ENCODE results near the gene BCL6. TPM values are rescaled to one million over a fixed set of nuclear protein-coding genes. Genes with fewer than 3 reads are reported as not detected.

The BCL6 gene
- total and polyA plus RNA-seq, 10 of the 15 experiments (the other 5 are each of a cell fraction or from before 2014, with no cell fraction given) = 0.04 to 0.85 (median 0.15) TPM

GRCh38 chr3:187753516-187753915 lies 8.2 kb upstream of the BCL6 start:
- no peak for ATAC-seq
- in situ Hi-C loops (cut with MboI) = no loop called here
- FAIRE-seq = no peak
- Histone ChIP-seq H4K20me1 (ENCODE audit: control insufficient read depth, insufficient read depth) (no peaks in the 10 kb centered on the region), H3K4me3 (no peak overlapping the region), H3K9me3 (replicated peaks; ENCODE audit: control insufficient read depth, insufficient read depth, low read length) (no peaks in the 10 kb centered on the region; the same call in 2 of the 3 replicates), H3K79me2 (ENCODE audit: control insufficient read depth, insufficient read depth, low read length) (no peaks in the 10 kb centered on the region), H2AFZ (ENCODE audit: control insufficient read depth, low read depth, low read length) (no peak overlapping the region), H3K27me3 (replicated peaks in 1 of 2; ENCODE audit: control insufficient read depth in 2 of 2, insufficient read depth in 2 of 2, low read length in 1 of 2) (peaks cover 0 to 7% of the 10 kb centered on the region in 2 experiments; a peak in 3 of 4 replicates), H3K36me3 (ENCODE audit: control insufficient read depth in 2 of 2, insufficient read depth in 2 of 2, low read length in 1 of 2) (no peaks in the 10 kb centered on the region), H3K4me1 (ENCODE audit: control insufficient read depth, insufficient read depth, low read length) (peaks cover 11% of the 10 kb centered on the region; the same call in 1 of the 2 replicates), H3K9ac (ENCODE audit: control insufficient read depth, insufficient read depth, low read length) (no peak overlapping the region), H3K4me2 (ENCODE audit: control insufficient read depth, insufficient read depth) (no peak overlapping the region), H3K27ac (ENCODE audit: control insufficient read depth, insufficient read depth) (no peak overlapping the region)
- ChIA-PET POLR2A (no interaction called here), SMC1A (ENCODE audit: uncharacterized antibody, unreplicated experiment) (interaction anchor here (1.0 kb wide), 1 partner anchor 48 kb away, joined by 3 read pairs; no protein-coding TSS in a partner anchor), CTCF (no interaction called here), RAD21 (ENCODE audit: unreplicated experiment) (no interaction called here)
- intact Hi-C loops (cut with micrococcal nuclease; ENCODE audit: unreplicated experiment) = no loop called here
- WGBS (ENCODE audit: insufficient coverage, insufficient replicate concordance, low lambda C conversion rate, missing lambda C conversion rate) = 49% methylated on average over 4 of the region's 4 CpGs
- DNase-seq (ENCODE audit: low read depth, low spot score) = no peak
- no TSS peak for BruUV-seq (replicated peaks)
- no peak for TF ChIP-seq ASH2L (IDR thresholded peaks at IDR 0.05; ENCODE audit: borderline replicate concordance, low read depth)
- TF ChIP-seq BCL11A (IDR thresholded peaks at IDR 0.05; ENCODE audit: low read depth, low read length) = no peak
- no peak for TF ChIP-seq CBX3 (IDR thresholded peaks at IDR 0.05; ENCODE audit: borderline replicate concordance, low read depth)
- TF ChIP-seq MEF2A (IDR thresholded peaks at IDR 0.05; ENCODE audit: insufficient read depth, low read depth, low read length) = no peak
- no peak for TF ChIP-seq BMI1 (IDR thresholded peaks at IDR 0.05; ENCODE audit: borderline replicate concordance)
- no peak for TF ChIP-seq HDGF (IDR thresholded peaks at IDR 0.05)
- no peak for TF ChIP-seq TCF12 (IDR thresholded peaks at IDR 0.05; ENCODE audit: low read depth, low read length)

GRCh38 chr3:187750513-187751123 lies 5.3 kb upstream of the BCL6 start:
- Histone ChIP-seq H3K36me3 (ENCODE audit: control insufficient read depth in 2 of 2, insufficient read depth in 2 of 2, low read length in 1 of 2) (no peaks in the 10 kb centered on the region), H3K27me3 (replicated peaks in 1 of 2; ENCODE audit: control insufficient read depth in 2 of 2, insufficient read depth in 2 of 2, low read length in 1 of 2) (peaks cover 0 to 4% of the 10 kb centered on the region in 2 experiments; a peak in 2 of 4 replicates), H3K9ac (ENCODE audit: control insufficient read depth, insufficient read depth, low read length) (no peak overlapping the region), H3K4me3 (no peak overlapping the region), H3K79me2 (ENCODE audit: control insufficient read depth, insufficient read depth, low read length) (no peaks in the 10 kb centered on the region), H3K4me1 (ENCODE audit: control insufficient read depth, insufficient read depth, low read length) (peaks cover 11% of the 10 kb centered on the region; the same call in 1 of the 2 replicates), H3K9me3 (replicated peaks; ENCODE audit: control insufficient read depth, insufficient read depth, low read length) (no peaks in the 10 kb centered on the region), H3K27ac (ENCODE audit: control insufficient read depth, insufficient read depth) (no peak overlapping the region), H4K20me1 (ENCODE audit: control insufficient read depth, insufficient read depth) (no peaks in the 10 kb centered on the region), H3K4me2 (ENCODE audit: control insufficient read depth, insufficient read depth) (peak overlapping the region; percentile 38), H2AFZ (ENCODE audit: control insufficient read depth, low read depth, low read length) (no peak overlapping the region)
- in situ Hi-C loops (cut with MboI) (no loop called here), intact Hi-C loops (cut with micrococcal nuclease; ENCODE audit: unreplicated experiment) (no loop called here)
- ChIA-PET CTCF (interaction anchor here (0.7 to 4.8 kb wide), 7 partner anchors 9 to 998 kb away, joined by 3 to 50 read pairs (median 18); no protein-coding TSS in a partner anchor), POLR2A (interaction anchor here (0.6 kb wide), 2 partner anchors 50 to 205 kb away, joined by 3 to 4 read pairs; no protein-coding TSS in a partner anchor), RAD21 (ENCODE audit: unreplicated experiment) (interaction anchor here (0.5 to 4.1 kb wide), 7 partner anchors 8 to 198 kb away, joined by 3 to 21 read pairs (median 4); no protein-coding TSS in a partner anchor), SMC1A (ENCODE audit: uncharacterized antibody, unreplicated experiment) (interaction anchor here (0.6 to 4.1 kb wide), 16 partner anchors 12 to 223 kb away, joined by 3 to 27 read pairs (median 6); no protein-coding TSS in a partner anchor)
- no peak for DNase-seq (ENCODE audit: low read depth, low spot score)
- ATAC-seq = peak; percentile 31
- peak; percentile 13 for FAIRE-seq
- no TSS peak for BruUV-seq (replicated peaks)
- TF ChIP-seq TCF7 (IDR thresholded peaks at IDR 0.05; ENCODE audit: borderline replicate concordance) = 0 out of 2 replicates have a peak, but pooled peaks have one; percentile 42
- TF ChIP-seq ETV6 (conservative IDR thresholded peaks at IDR 0.05 in 1 of 2, IDR thresholded peaks at IDR 0.05 in 1 of 2; ENCODE audit: borderline replicate concordance in 1 of 2, low read depth in 1 of 2) = peak in 1 of 2 experiments; percentile 29; a peak in 1 of 4 replicates
- peak; percentile 34; the same call in 1 of the 2 replicates for TF ChIP-seq EED (IDR thresholded peaks at IDR 0.05; ENCODE audit: low read depth)
- no peak for TF ChIP-seq ZZZ3 (IDR thresholded peaks at IDR 0.05; ENCODE audit: control insufficient read depth, insufficient read length, low read depth)
- TF ChIP-seq TCF12 (IDR thresholded peaks at IDR 0.05; ENCODE audit: low read depth, low read length) = no peak
- TF ChIP-seq, protein P1, sequence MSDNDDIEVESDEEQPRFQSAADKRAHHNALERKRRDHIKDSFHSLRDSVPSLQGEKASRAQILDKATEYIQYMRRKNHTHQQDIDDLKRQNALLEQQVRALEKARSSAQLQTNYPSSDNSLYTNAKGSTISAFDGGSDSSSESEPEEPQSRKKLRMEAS (IDR thresholded peaks at IDR 0.05; ENCODE audit: low read depth, low read length) = no peak
- 0 out of 2 replicates have a peak, but pooled peaks have one; percentile 13 for TF ChIP-seq BMI1 (IDR thresholded peaks at IDR 0.05; ENCODE audit: borderline replicate concordance)
- peak; percentile 6; the same call in 1 of the 2 replicates for TF ChIP-seq SMC3 (IDR thresholded peaks at IDR 0.05; ENCODE audit: borderline replicate concordance, low read length)
- no peak for TF ChIP-seq FOXM1 (IDR thresholded peaks at IDR 0.05; ENCODE audit: low read depth, low read length)
- no peak for TF ChIP-seq POU2F2 (IDR thresholded peaks at IDR 0.05; ENCODE audit: borderline replicate concordance, low read depth, low read length)
- peak; percentile 19; the same call in 1 of the 2 replicates for TF ChIP-seq ZNF384 (IDR thresholded peaks at IDR 0.05; ENCODE audit: borderline replicate concordance, low read depth, low read length)
- 0 out of 2 replicates have a peak, but pooled peaks have one; percentile 29 for TF ChIP-seq NBN (IDR thresholded peaks at IDR 0.05)
- WGBS (ENCODE audit: insufficient coverage, insufficient replicate concordance, low lambda C conversion rate, missing lambda C conversion rate) = 68% methylated on average over 11 of the region's 11 CpGs
